ENCODE data around the gene CRISP3.
"Not testable (repeated sequence)": the region's sequence is repeated elsewhere in the genome, so short reads cannot be mapped to it uniquely, and the experiment has no call there.

CRISP3 gene

GRCh38 chr6:49744259-49744658 lies at the start of gene CRISP3:
Gene CRISP3, minus strand, starts transcription at chr6:49744388. Its CDS starts 21 bp downstream, at chr6:49744367.
- no peak for DNase-seq

- DNase-seq = no peak
Measured at GRCh38 chr6:49790341-49790740, 46.2 kb upstream of the CRISP3 start.

GRCh38 chr6:49787176-49787575 lies 43.0 kb upstream of the CRISP3 start, which contains the start of gene PGK2:
Gene PGK2, minus strand, starts transcription at chr6:49787285. Its CDS starts 98 bp downstream, at chr6:49787187.
- DNase-seq = no peak

GRCh38 chr6:49784272-49784671 lies 40.1 kb upstream of the CRISP3 start:
- no peak for DNase-seq

GRCh38 chr6:49782725-49783124 lies 38.5 kb upstream of the CRISP3 start:
- no peak for DNase-seq

GRCh38 chr6:49782293-49782692 lies 38.1 kb upstream of the CRISP3 start:
- no peak for DNase-seq

GRCh38 chr6:49776444-49776843 lies 32.3 kb upstream of the CRISP3 start:
- DNase-seq = no peak

GRCh38 chr6:49775043-49775442 lies 30.9 kb upstream of the CRISP3 start:
- no peak for DNase-seq

GRCh38 chr6:49772285-49772684 lies 28.1 kb upstream of the CRISP3 start:
- no peak for DNase-seq

- DNase-seq = no peak
Measured at GRCh38 chr6:49766762-49767161, 22.6 kb upstream of the CRISP3 start.

GRCh38 chr6:49764571-49765236 lies 20.5 kb upstream of the CRISP3 start:
- DNase-seq = no peak

GRCh38 chr6:49743429-49743828 lies 759 bp downstream of the CRISP3 start:
- no peak for DNase-seq

GRCh38 chr6:49739423-49739822 lies 4.8 kb downstream of the CRISP3 start:
- DNase-seq = no peak

GRCh38 chr6:49736017-49736508 lies 8.1 kb downstream of the CRISP3 start:
- no peak for DNase-seq

GRCh38 chr6:49733680-49734079 lies 10.5 kb downstream of the CRISP3 start:
- no peak for DNase-seq

- no peak for DNase-seq
Measured at GRCh38 chr6:49732781-49733180, 11.4 kb downstream of the CRISP3 start.

GRCh38 chr6:49730251-49730650 lies 13.9 kb downstream of the CRISP3 start:
- no peak for DNase-seq

GRCh38 chr6:49723917-49724316 lies 20.3 kb downstream of the CRISP3 start:
- DNase-seq = not testable (repeated sequence)

GRCh38 chr6:49721297-49721696 lies 22.9 kb downstream of the CRISP3 start:
- DNase-seq = no peak

GRCh38 chr6:49720372-49720771 lies 23.8 kb downstream of the CRISP3 start:
- no peak for DNase-seq

- DNase-seq = no peak
Measured at GRCh38 chr6:49713346-49713745, 30.8 kb downstream of the CRISP3 start, which contains the start of gene CRISP2. Gene CRISP2, minus strand, starts transcription at chr6:49713543. Its CDS starts 4,347 bp downstream, at chr6:49709196.

GRCh38 chr6:49698478-49698877 lies 45.7 kb downstream of the CRISP3 start:
- DNase-seq = no peak

- DNase-seq = no peak
Measured at GRCh38 chr6:49693512-49693911, 50.7 kb downstream of the CRISP3 start.

GRCh38 chr6:49692534-49692933 lies 51.7 kb downstream of the CRISP3 start:
- no peak for DNase-seq
